ENCODE data around the gene CATSPERD. TPM values are rescaled to one million over a fixed set of nuclear protein-coding genes. Genes with fewer than 3 reads are reported as not detected.
"Not testable (repeated sequence)": the region's sequence is repeated elsewhere in the genome, so short reads cannot be mapped to it uniquely, and the experiment has no call there.

CATSPERD gene
- total RNA-seq, 1 experiment from 2014 or later = not detected

DNA sequence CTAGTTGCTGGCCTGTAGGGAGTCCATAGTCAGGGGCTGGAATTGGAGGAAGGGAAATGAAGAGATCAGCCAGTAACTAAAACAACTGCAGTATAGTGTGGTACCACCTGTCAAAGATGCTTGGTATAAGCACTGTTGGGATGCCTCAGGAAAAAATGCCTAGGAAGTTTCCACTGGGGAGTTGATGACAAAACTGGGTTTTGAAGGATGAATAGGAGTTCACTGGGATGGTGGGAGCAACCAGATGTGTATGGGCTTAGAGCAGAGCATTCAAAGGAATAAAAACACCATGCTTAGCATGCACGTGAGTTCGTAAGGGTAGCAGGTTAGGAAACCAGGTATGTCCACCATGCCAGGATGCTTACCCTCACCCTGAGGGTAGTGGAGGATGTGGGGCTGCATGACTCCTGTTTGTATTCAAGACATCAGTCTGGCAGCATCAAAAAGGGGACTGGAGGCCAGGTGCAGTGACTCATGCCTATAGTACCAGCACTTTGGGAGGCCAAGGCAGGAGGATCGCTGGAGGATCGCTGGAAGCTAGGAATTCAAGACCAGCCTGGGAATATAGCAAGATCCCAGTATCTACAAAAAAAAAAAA lies 7.1 kb downstream of the CATSPERD start:
- Histone ChIP-seq H3K23me2 (ENCODE audit: insufficient read length, low read depth, low read length, poor library complexity, severe bottlenecking) (no peaks in the 10 kb centered on the region), H2BK120ac (ENCODE audit: low read depth, low read length, poor library complexity, severe bottlenecking) (no peak overlapping the region), H4K20me1 (ENCODE audit: control insufficient read depth, insufficient read depth, insufficient read length) (no peaks in the 10 kb centered on the region), H2AFZ (ENCODE audit: low read length) (no peak overlapping the region), H3K27ac (ENCODE audit: insufficient read length, low read depth, low read length) (no peak overlapping the region), H3K4me1 (ENCODE audit: insufficient read depth, low read length) (no peaks in the 10 kb centered on the region), H3K79me2 (ENCODE audit: insufficient read depth, low read length) (no peaks in the 10 kb centered on the region), H2BK12ac (ENCODE audit: insufficient read length, low read depth, low read length) (no peak overlapping the region), H4K5ac (ENCODE audit: insufficient read length, low read depth, low read length) (no peak overlapping the region), H4K8ac (replicated peaks; ENCODE audit: insufficient read length, low read depth, low read length) (no peak overlapping the region), H3K23ac (ENCODE audit: insufficient read length, low read depth, low read length) (no peak overlapping the region), H3K9ac (ENCODE audit: extremely low read depth, insufficient read length, low read length) (no peak overlapping the region), H2BK15ac (ENCODE audit: low read depth, low read length) (no peak overlapping the region), H4K91ac (ENCODE audit: insufficient read length, low read depth, low read length) (no peak overlapping the region), H3K18ac (ENCODE audit: insufficient read length, low read depth, low read length) (no peak overlapping the region), H3K14ac (ENCODE audit: insufficient read depth, low read length) (no peak overlapping the region), H3T11ph (ENCODE audit: low read length) (no peak overlapping the region), H2BK20ac (ENCODE audit: low read depth, low read length, poor library complexity, severe bottlenecking) (no peak overlapping the region), H3K27me3 (ENCODE audit: insufficient read depth, low read length) (no peaks in the 10 kb centered on the region), H3K79me1 (ENCODE audit: insufficient read depth, low read depth, low read length, poor library complexity, severe bottlenecking) (no peaks in the 10 kb centered on the region), H3K4ac (ENCODE audit: low read depth, low read length) (no peak overlapping the region), H2AK5ac (ENCODE audit: insufficient read length, low read length) (no peak overlapping the region), H3K56ac (ENCODE audit: insufficient read length, low read depth, low read length) (no peak overlapping the region), H3K9me3 (ENCODE audit: control insufficient read depth, low read depth, low read length) (no peaks in the 10 kb centered on the region), H2BK5ac (ENCODE audit: insufficient read length, low read length) (no peak overlapping the region), H3K4me2 (ENCODE audit: insufficient read depth, insufficient read length, low read length) (no peak overlapping the region)
- TF ChIP-seq, protein P1, sequence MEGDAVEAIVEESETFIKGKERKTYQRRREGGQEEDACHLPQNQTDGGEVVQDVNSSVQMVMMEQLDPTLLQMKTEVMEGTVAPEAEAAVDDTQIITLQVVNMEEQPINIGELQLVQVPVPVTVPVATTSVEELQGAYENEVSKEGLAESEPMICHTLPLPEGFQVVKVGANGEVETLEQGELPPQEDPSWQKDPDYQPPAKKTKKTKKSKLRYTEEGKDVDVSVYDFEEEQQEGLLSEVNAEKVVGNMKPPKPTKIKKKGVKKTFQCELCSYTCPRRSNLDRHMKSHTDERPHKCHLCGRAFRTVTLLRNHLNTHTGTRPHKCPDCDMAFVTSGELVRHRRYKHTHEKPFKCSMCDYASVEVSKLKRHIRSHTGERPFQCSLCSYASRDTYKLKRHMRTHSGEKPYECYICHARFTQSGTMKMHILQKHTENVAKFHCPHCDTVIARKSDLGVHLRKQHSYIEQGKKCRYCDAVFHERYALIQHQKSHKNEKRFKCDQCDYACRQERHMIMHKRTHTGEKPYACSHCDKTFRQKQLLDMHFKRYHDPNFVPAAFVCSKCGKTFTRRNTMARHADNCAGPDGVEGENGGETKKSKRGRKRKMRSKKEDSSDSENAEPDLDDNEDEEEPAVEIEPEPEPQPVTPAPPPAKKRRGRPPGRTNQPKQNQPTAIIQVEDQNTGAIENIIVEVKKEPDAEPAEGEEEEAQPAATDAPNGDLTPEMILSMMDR (conservative IDR thresholded peaks at IDR 0.05) = no peak
- H3K9me3 Mint-ChIP-seq = peaks cover 0 to 8% of the 10 kb centered on the region in 2 experiments; a peak in 3 of 5 replicates
- no peak for DNase-seq
- peaks cover 14% of the 10 kb centered on the region for H3K27me3 Mint-ChIP-seq (ENCODE audit: low read depth)
- no peaks in the 10 kb centered on the region for H3K4me1 Mint-ChIP-seq
- H3K27ac Mint-ChIP-seq = no peak overlapping the region
- no CpG with 5 or more reads among the region's 4 CpGs for WGBS (ENCODE audit: extremely low coverage, insufficient read length, low lambda C conversion rate)
- no peaks in the 10 kb centered on the region; a peak in 1 of 7 replicates for H3K36me3 Mint-ChIP-seq (ENCODE audit: insufficient read depth in 1 of 3, low read depth in 3 of 3)
- H3K4me3 Mint-ChIP-seq = no peak overlapping the region

DNA sequence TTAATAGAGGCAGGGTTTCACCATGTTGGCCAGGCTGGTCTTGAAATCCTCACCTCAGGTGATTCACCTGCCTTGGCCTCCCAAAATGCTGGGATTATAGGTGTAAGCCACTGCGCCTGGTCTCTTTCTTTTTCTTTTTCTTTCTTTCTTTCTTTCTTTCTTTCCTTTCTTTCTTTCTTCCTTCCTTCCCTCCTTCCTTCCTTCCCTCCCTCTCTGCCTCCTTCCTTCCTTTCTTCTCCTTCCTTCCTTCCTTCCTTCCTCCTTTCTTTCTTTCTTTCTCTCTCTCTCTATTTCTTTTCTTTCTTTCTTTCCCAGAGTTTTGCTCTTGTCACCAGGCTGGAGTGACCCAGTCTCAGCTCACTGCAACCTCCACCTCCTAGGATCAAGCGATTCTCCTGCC lies 12.7 kb downstream of the CATSPERD start:
- not testable (repeated sequence) for H4K91ac ChIP-seq (ENCODE audit: insufficient read length, low read depth, low read length); H3K27me3 ChIP-seq (ENCODE audit: insufficient read depth, low read length); H3K4me3 Mint-ChIP-seq; H3K27ac Mint-ChIP-seq; H4K5ac ChIP-seq (ENCODE audit: insufficient read length, low read depth, low read length); H3K14ac ChIP-seq (ENCODE audit: insufficient read depth, low read length); H2BK120ac ChIP-seq (ENCODE audit: low read depth, low read length, poor library complexity, severe bottlenecking); H3K9ac ChIP-seq (ENCODE audit: extremely low read depth, insufficient read length, low read length); H3K4me2 ChIP-seq (ENCODE audit: insufficient read depth, insufficient read length, low read length); H3K79me1 ChIP-seq (ENCODE audit: insufficient read depth, low read depth, low read length, poor library complexity, severe bottlenecking); H3K18ac ChIP-seq (ENCODE audit: insufficient read length, low read depth, low read length); H3K27ac ChIP-seq (ENCODE audit: insufficient read length, low read depth, low read length); H3K4me1 ChIP-seq (ENCODE audit: insufficient read depth, low read length); H3K56ac ChIP-seq (ENCODE audit: insufficient read length, low read depth, low read length); H3T11ph ChIP-seq (ENCODE audit: low read length); H4K20me1 ChIP-seq (ENCODE audit: control insufficient read depth, insufficient read depth, insufficient read length); H2AFZ ChIP-seq (ENCODE audit: low read length); H3K9me3 ChIP-seq (ENCODE audit: control insufficient read depth, low read depth, low read length); H4K8ac ChIP-seq (replicated peaks; ENCODE audit: insufficient read length, low read depth, low read length); DNase-seq; H3K36me3 Mint-ChIP-seq (ENCODE audit: insufficient read depth in 1 of 3, low read depth in 3 of 3); H2AK5ac ChIP-seq (ENCODE audit: insufficient read length, low read length); H3K23me2 ChIP-seq (ENCODE audit: insufficient read length, low read depth, low read length, poor library complexity, severe bottlenecking); H3K79me2 ChIP-seq (ENCODE audit: insufficient read depth, low read length); H3K23ac ChIP-seq (ENCODE audit: insufficient read length, low read depth, low read length); H2BK15ac ChIP-seq (ENCODE audit: low read depth, low read length); H2BK20ac ChIP-seq (ENCODE audit: low read depth, low read length, poor library complexity, severe bottlenecking); H2BK5ac ChIP-seq (ENCODE audit: insufficient read length, low read length); H2BK12ac ChIP-seq (ENCODE audit: insufficient read length, low read depth, low read length); H3K9me3 Mint-ChIP-seq; H3K4me1 Mint-ChIP-seq; H3K4ac ChIP-seq (ENCODE audit: low read depth, low read length)
- no CpG with 5 or more reads among the region's 2 CpGs for WGBS (ENCODE audit: extremely low coverage, insufficient read length, low lambda C conversion rate)
- H3K27me3 Mint-ChIP-seq (ENCODE audit: low read depth) = peaks cover 24% of the 10 kb centered on the region

Data from H9 (cell line).